B cell (primary cell): ENCODE results near the gene CPM. TPM values are rescaled to one million over a fixed set of nuclear protein-coding genes. Genes with fewer than 3 reads are reported as not detected.

ENCODE experiments used
- ATAC-seq: fragments of 200-7000 bp; cut with Tn5 transposase; one replicate; pipeline ENCODE4 v1.10.0; 2021; ENCODE audit warnings: low read depth, mild to moderate bottlenecking, moderate number of reproducible peaks, moderate library complexity
- CTCF ChIA-PET: fragments of 350-600 bp; sonication (Branson Sonifier 250); formaldehyde crosslinking; loops from one replicate; lab custom pipeline; 2021; ENCODE audit warnings: antibody characterized with exemption, inconsistent platforms; lab: Charles Lee
- POLR2A ChIA-PET: fragments of 350-600 bp; sonication (Branson Sonifier 250); formaldehyde crosslinking; loops from one replicate; lab custom pipeline; 2021; ENCODE audit warnings: antibody characterized with exemption; lab: Charles Lee
- DNase-seq: peaks from one replicate; pipeline ENCODE4 v3.0.0; 2013
- H2AFZ ChIP-seq: 2 replicates; pipeline ENCODE4 v1.6.1; 2012; ENCODE audit warnings: mild to moderate bottlenecking, low read depth, low read length; ENCODE audit not compliant: insufficient read depth, poor library complexity, severe bottlenecking
- H3K27ac ChIP-seq, 2 donors: 1 replicate in 1 of 2; 2 replicates in 1 of 2; pipeline ENCODE4 v1.5.1; 2012 to 2013; ENCODE audit warnings: low read length in 2 of 2, mild to moderate bottlenecking in 2 of 2, moderate library complexity in 1 of 2
- H3K27me3 ChIP-seq, 4 experiments: fragments of 200-600 bp in 1 of 4; sonication (generic) in 1 of 4; replicated peaks in 1 of 4; 1 replicate in 2 of 4; 2 replicates in 2 of 4; pipeline versions ENCODE4 v1.6.1 to v1.7.0; 2013 to 2016; ENCODE audit warnings: low read length in 3 of 4, mild to moderate bottlenecking in 2 of 4, mixed read lengths in 1 of 4, moderate library complexity in 1 of 4; ENCODE audit not compliant: insufficient read depth in 4 of 4, control insufficient read depth in 3 of 4; ENCODE audit errors: control extremely low read depth in 1 of 4
- H3K36me3 ChIP-seq, 2 experiments: replicated peaks in 1 of 2; 1 replicate in 1 of 2; 2 replicates in 1 of 2; pipeline versions ENCODE4 v1.6.1 to v1.7.1; 2013; ENCODE audit warnings: low read length in 1 of 2; ENCODE audit not compliant: insufficient read depth in 2 of 2, control insufficient read depth in 1 of 2; ENCODE audit errors: control extremely low read depth in 1 of 2, extremely low read depth in 1 of 2
- H3K4me1 ChIP-seq, 2 donors: fragments of 200-600 bp in 1 of 2; sonication (generic) in 1 of 2; 1 replicate in 1 of 2; 2 replicates in 1 of 2; pipeline versions ENCODE4 v1.5.1 to v1.6.1; 2013 to 2017; ENCODE audit warnings: low read length in 2 of 2; ENCODE audit not compliant: control insufficient read depth in 2 of 2, insufficient read depth in 2 of 2
- H3K4me2 ChIP-seq: replicated peaks from 2 replicates; pipeline ENCODE3; 2012; ENCODE audit warnings: mild to moderate bottlenecking, low read depth, low read length; ENCODE audit not compliant: poor library complexity, severe bottlenecking
- H3K4me3 ChIP-seq, 5 experiments: fragments of 200-600 bp in 1 of 5; sonication (generic) in 1 of 5; 1 replicate in 3 of 5; 2 replicates in 2 of 5; pipeline versions ENCODE4 v1.5.1 to v1.7.0; 2011 to 2016; ENCODE audit warnings: low read length in 4 of 5, mild to moderate bottlenecking in 4 of 5, low read depth in 2 of 5, control low read depth in 1 of 5, moderate library complexity in 1 of 5; ENCODE audit not compliant: insufficient read depth in 1 of 5; ENCODE audit errors: control extremely low read depth in 1 of 5, extremely low read depth in 1 of 5
- H3K79me2 ChIP-seq: fragments of 200-600 bp; sonication (generic); one replicate; pipeline ENCODE4 v1.6.0; 2016; ENCODE audit warnings: low read length; ENCODE audit not compliant: control insufficient read depth, insufficient read depth
- H3K9ac ChIP-seq: fragments of 200-600 bp; sonication (generic); 2 replicates; pipeline ENCODE4 v1.6.1; 2017; ENCODE audit warnings: mild to moderate bottlenecking, low read length, moderate library complexity
- H3K9me3 ChIP-seq, 3 donors: one replicate each; pipeline versions ENCODE4 v1.6.1 to v1.7.1; 2013; ENCODE audit warnings: low read length in 2 of 3; ENCODE audit not compliant: control insufficient read depth in 2 of 3, insufficient read depth in 1 of 3; ENCODE audit errors: control extremely low read depth in 1 of 3
- H4K20me1 ChIP-seq: 2 replicates; pipeline ENCODE4 v1.6.0; 2012; ENCODE audit warnings: mild to moderate bottlenecking, low read length; ENCODE audit not compliant: insufficient read depth, control insufficient read depth, poor library complexity, severe bottlenecking
- H3K27ac Mint-ChIP-seq: one replicate; pipeline ENCODE4 v1.8.0; 2021; ENCODE audit warnings: mixed read lengths
- H3K27me3 Mint-ChIP-seq: one replicate; pipeline ENCODE4 v1.8.0; 2021; ENCODE audit warnings: mixed read lengths
- H3K4me1 Mint-ChIP-seq: one replicate; pipeline ENCODE4 v1.8.0; 2021; ENCODE audit warnings: mixed read lengths
- H3K4me3 Mint-ChIP-seq: one replicate; pipeline ENCODE4 v1.8.0; 2021; ENCODE audit warnings: mixed read lengths
- H3K9me3 Mint-ChIP-seq: one replicate; pipeline ENCODE4 v1.8.0; 2022; ENCODE audit warnings: mixed read lengths; ENCODE audit not compliant: insufficient read depth
- CTCF ChIP-seq: fragments of 200-600 bp; IDR thresholded peaks from one replicate; pipeline ENCODE4 v1.8.0; 2022; ENCODE audit warnings: antibody characterized with exemption, mild to moderate bottlenecking
- EZH2 ChIP-seq: IDR thresholded peaks from 2 replicates; pipeline ENCODE4 v1.6.1; 2012; ENCODE audit warnings: borderline replicate concordance, low read depth, mild to moderate bottlenecking, moderate library complexity, low read length; ENCODE audit not compliant: insufficient read depth, poor library complexity, severe bottlenecking
- WGBS: methylation state at CpG from one replicate; pipeline ENCODE4 v1.1.5; 2013; ENCODE audit warnings: missing lambda C conversion rate; ENCODE audit not compliant: insufficient coverage; 5-methylcytosine and 5-hydroxymethylcytosine counted together
- intact Hi-C: fragments of 100-400 bp; cut with micrococcal nuclease; formaldehyde crosslinking; loops from one replicate; pipeline ENCODE4 v1.10.0; 2022
- polyA plus RNA-seq: library from polyadenylated mRNA; depleted of rRNA; stranded (reverse); fragments of >200 nt; gene quantifications from 2 replicates; pipeline ENCODE4 v1.2.3, GENCODE V29; 2012
- total RNA-seq, 2 donors: library from RNA; stranded (reverse); fragments of 120-200 nt in 1 of 2; gene quantifications; 1 replicate in 1 of 2; 2 replicates in 1 of 2; pipeline versions ENCODE4 v1.2.3 to v1.2.4, GENCODE V29; 2013 to 2022

Gene CPM
- total and polyA plus RNA-seq, 2 donors (not counting 1 experiment from before 2014, with no cell fraction given), result 1.2 to 5.0 TPM

- Mint-ChIP-seq H3K27ac (no peak overlapping the region), H3K27me3 (no peaks in the 10 kb centered on the region), H3K4me3 (no peak overlapping the region), H3K9me3 (no peaks in the 10 kb centered on the region), H3K4me1 (peaks cover 5% of the 10 kb centered on the region)
- DNase-seq (no peak), ATAC-seq (no peak)
- ChIA-PET CTCF (interaction anchor here (1.2 to 2.3 kb wide), 3 partner anchors 11 to 243 kb away, joined by 3 to 16 read pairs (median 5); partner anchors contain the start of gene MDM2), POLR2A (no interaction called here)
- H4K20me1 ChIP-seq, result peaks cover 10% of the 10 kb centered on the region
- H3K36me3 ChIP-seq, result peaks cover 3 to 57% of the 10 kb centered on the region in 2 experiments
- H2AFZ ChIP-seq, result no peak overlapping the region
- H3K4me2 ChIP-seq, result no peak overlapping the region
- 80% methylated on average over 1 of the region's 5 CpGs for WGBS
- H3K4me3 ChIP-seq, result no peak overlapping the region
- intact Hi-C loops, result no loop called here
- H3K9ac ChIP-seq, result no peak overlapping the region
- H3K27me3 ChIP-seq, result no peaks in the 10 kb centered on the region
- H3K79me2 ChIP-seq, result peaks cover 11% of the 10 kb centered on the region
- no peaks in the 10 kb centered on the region for H3K9me3 ChIP-seq
- no peaks in the 10 kb centered on the region for H3K4me1 ChIP-seq
- TF ChIP-seq CTCF (no peak), EZH2 (no peak)
- no peak overlapping the region for H3K27ac ChIP-seq
These were observed 104.9 kb downstream of the CPM start for GRCh38 chr12:68827895-68828671.

GRCh38 chr12:68825569-68826217 lies 107.3 kb downstream of the CPM start:
- no peaks in the 10 kb centered on the region for H3K9me3 Mint-ChIP-seq
- H3K27ac ChIP-seq, result no peak overlapping the region
- ChIA-PET CTCF (no interaction called here), POLR2A (no interaction called here)
- intact Hi-C loops, result no loop called here
- peaks cover 0 to 3% of the 10 kb centered on the region in 2 donors for H3K4me1 ChIP-seq
- no peak overlapping the region for H3K4me2 ChIP-seq
- H3K36me3 ChIP-seq, result peaks cover 0 to 54% of the 10 kb centered on the region in 2 experiments
- no peak overlapping the region for H3K4me3 ChIP-seq
- no peaks in the 10 kb centered on the region for H3K27me3 Mint-ChIP-seq
- H3K27ac Mint-ChIP-seq, result no peak overlapping the region
- no peak overlapping the region for H2AFZ ChIP-seq
- H3K4me3 Mint-ChIP-seq, result no peak overlapping the region
- no peak for DNase-seq
- H3K4me1 Mint-ChIP-seq, result peaks cover 14% of the 10 kb centered on the region
- no peak overlapping the region for H3K9ac ChIP-seq
- WGBS, result 88% methylated on average over 10 of the region's 11 CpGs
- H3K79me2 ChIP-seq, result peaks cover 7% of the 10 kb centered on the region
- H4K20me1 ChIP-seq, result peaks cover under 1% of the 10 kb centered on the region
- H3K9me3 ChIP-seq, result no peaks in the 10 kb centered on the region
- TF ChIP-seq EZH2 (no peak), CTCF (no peak)
- no peak for ATAC-seq
- no peaks in the 10 kb centered on the region for H3K27me3 ChIP-seq
